ENCODE measurements around the gene OR56A3.
"Not testable (repeated sequence)": the region's sequence is repeated elsewhere in the genome, so short reads cannot be mapped to it uniquely, and the experiment has no call there.

OR56A3 gene

DNA sequence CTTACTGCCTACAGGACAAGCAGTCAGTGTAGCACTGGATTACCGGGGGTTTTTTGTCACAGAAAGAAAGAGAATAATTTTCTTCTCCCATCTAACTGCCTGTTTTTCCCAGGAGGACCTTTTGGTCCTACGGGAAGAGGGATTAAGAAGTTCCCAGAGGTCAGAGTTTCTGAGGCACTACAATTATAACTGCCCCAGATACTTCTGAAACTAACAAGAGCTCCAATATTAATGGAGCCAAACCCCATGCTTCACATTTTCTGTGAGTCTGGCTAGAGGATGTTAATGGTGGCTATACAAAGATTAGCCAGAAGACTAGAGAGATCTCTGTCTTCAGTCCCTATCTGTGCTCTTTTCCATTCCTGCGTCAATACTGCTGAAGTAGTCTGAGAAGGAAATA, at the start of gene OR56A3:
Gene OR56A3, plus strand, starts transcription at position 301 of the 400 bp plus-strand sequence. CDS start 5,096 bp downstream, outside the sequence.
- no peak for DNase-seq

- no peak for DNase-seq
These were observed 49.1 kb upstream of the OR56A3 start, which contains the start of gene OR52E5 for GRCh38 chr11:5892908-5893307. Gene OR52E5, plus strand, starts transcription at chr11:5893208. Its CDS starts 7,569 bp downstream, at chr11:5900777.

- DNase-seq: no peak
These were observed 42.5 kb upstream of the OR56A3 start for GRCh38 chr11:5899534-5899933.

GRCh38 chr11:5910540-5910939, 31.5 kb upstream of the OR56A3 start:
- no peak for DNase-seq

DNA sequence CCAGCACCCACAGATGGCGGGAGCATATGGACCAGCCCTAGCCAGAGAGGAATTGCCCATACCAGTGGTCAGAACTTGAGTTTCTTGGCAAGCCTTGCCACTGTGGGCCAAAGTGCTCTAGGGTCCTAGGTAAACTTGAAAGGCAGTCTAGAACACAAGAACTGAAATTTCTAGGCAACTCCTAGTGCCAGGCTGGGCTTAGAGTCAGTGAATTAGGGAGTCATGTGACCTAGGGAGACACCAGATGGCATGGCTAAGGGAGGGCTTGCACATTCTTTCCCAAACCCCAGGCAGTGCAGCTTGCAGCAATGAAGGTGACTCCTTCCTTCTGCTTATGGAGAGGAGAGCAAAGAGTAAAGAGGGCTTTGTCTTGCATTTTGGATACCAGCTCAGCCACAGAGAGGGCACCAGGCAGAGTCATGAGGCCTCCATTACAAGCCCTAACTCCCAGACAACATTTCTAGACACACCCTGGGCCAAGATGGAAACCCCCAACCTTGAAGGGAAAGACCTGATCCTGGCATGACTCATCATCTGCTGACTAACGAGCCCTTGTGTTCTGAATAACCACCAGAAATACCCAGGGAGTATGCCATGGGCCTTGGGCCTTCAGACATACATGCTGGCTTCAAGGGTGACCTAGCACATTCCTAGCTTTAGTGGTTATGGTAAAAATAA, 19.2 kb upstream of the OR56A3 start:
- no peak for DNase-seq

DNA sequence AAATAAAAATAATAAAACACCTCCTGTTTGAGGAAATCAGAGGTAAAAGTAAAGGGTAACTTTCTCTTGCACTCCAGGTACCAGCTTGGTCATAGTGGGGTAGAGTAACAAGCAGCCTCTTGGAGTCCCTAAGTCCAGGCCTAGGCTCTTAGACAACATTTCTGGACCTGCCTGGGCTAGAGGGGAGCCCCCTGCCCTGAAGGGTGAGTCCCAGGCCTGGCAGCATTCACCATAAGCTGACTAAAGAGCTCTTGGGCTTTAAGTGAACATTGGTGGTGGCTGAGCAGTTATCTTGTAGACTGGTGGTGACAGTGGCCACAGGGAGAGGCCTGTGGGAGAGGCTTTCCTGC, 18.6 kb upstream of the OR56A3 start:
- DNase-seq: no peak

- no peak for DNase-seq
These were observed 18.3 kb upstream of the OR56A3 start for GRCh38 chr11:5923794-5924193.

DNA sequence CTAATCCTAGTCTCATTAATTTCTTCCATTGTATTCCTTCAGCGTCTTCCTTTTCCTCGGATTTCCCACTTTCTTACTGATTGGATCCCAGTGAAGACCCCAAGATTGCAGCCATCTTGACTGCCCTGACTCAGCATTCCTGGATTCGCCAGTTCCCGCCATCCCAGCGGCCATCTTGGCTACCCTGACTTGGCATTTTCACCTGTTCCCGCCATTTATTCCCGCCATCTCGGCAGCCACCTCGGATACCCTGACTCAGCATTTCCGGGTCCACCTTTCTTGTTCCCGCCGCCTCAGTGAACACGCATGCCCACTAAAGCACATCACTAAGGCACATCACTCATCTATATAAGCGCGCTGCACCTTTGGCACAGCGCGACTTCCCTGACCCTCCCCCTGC, 13.8 kb upstream of the OR56A3 start:
- DNase-seq: no peak

- no peak for DNase-seq
These were observed 13.2 kb upstream of the OR56A3 start for GRCh38 chr11:5928811-5929210.

DNA sequence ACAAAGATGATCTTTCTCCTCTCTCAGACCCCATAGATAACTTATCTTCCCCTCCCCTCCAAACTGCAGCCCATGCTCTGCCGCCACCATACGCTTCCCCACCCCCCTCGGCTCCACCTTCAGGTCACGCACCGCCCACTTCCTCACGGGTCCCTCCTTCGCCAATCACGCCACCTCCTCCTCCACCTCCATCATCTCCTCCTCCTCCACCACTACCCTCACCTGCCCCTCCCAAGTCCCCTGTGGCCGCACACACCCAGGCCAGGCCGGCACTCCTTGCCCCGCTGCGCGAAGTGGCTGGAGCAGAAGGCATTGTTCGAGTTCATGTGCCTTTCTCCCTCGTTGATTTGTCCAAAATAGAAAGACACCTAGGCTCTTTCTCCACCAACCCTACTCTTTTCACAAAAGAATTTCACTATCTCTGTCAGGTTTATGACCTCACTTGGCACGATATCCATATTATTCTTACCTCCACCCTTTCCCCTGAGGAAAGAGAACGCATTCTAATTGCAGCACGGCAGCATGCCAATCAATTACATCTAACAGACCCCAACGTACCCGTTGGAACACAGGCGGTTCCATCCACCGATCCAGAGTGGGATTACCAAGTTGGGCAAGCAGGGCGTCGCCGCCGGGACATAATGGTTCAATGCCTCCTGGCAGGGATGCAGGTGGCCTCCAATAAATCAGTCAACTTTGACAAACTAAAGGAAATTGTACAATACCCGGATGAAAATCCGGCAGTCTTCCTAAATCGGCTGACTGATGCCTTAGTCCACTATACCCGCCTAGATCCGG, 12.3 kb upstream of the OR56A3 start:
- DNase-seq: no peak

DNA sequence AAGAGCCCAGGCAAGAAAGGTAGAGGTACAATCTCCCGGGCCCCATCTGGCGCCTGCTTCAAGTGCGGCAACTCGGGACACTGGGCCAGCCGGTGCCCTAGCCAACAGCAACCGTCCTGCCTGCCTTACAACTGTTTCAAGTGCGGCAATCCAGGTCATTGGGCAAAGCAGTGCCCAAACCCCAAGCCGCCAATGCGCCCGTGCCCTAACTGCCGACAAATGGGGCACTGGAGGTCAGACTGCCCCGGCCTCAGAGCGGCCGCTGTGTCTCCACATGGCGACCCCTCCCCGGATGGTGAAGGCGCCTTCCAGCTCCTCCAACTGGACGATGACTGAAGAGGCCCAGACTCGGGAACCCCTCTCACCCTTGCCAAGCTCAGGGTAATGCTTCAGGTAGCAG, 11.4 kb upstream of the OR56A3 start:
- DNase-seq: no peak

DNA sequence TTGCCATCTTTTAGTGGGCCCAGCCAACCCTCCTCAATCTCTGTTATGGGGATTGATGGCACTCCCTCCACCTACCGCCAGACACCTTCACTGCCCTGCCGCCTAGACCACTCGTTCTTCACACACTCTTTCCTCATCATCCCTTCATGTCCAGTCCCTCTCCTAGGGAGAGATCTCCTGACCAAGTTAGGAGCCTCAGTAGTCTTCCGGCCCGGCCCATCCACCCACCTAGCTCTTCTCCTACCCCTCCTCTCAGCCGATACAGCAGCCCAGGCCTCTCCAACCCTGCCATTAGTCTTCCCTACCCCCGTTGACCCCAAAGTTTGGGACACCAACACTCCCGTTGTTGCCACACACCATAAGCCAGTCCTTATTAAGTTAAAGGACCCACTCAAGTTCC, 11.0 kb upstream of the OR56A3 start:
- no peak for DNase-seq

DNA sequence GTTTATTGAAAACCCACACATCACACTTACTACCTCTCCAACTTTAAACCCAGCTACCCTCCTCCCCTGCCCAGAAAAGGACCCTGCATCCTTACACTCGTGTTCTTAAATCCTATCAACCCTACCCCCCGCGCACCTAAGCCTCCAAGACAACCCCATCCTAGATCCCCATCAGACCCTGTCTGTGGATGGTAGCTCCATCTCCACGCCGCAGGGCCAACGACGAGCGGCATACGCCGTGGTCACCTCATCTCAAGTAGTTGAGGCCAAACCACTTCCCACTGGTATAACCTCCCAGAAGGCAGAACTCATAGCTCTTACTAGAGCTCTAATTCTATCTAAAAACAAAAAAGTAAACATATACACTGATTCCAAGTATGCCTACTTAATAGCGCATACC, 9.4 kb upstream of the OR56A3 start:
- no peak for DNase-seq

DNA sequence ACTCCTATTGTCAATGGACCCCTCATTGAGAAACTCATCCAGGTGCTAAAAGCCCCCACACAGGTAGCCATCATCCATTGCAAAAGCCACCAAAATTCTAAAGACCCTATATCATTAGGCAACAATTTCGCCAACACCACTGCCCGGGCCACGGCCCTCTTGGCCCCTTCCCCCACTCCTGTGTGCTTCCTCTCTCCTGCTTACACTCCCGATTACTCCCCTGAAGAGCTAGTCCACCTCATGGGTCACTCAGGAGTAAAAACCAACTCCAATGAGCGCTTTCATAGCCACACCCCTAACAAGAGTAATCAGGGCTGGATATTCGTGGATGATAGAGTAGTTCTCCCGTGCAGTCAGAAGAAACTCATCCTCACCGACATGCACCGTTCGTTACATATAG, 8.9 kb upstream of the OR56A3 start:
- DNase-seq: no peak

DNA sequence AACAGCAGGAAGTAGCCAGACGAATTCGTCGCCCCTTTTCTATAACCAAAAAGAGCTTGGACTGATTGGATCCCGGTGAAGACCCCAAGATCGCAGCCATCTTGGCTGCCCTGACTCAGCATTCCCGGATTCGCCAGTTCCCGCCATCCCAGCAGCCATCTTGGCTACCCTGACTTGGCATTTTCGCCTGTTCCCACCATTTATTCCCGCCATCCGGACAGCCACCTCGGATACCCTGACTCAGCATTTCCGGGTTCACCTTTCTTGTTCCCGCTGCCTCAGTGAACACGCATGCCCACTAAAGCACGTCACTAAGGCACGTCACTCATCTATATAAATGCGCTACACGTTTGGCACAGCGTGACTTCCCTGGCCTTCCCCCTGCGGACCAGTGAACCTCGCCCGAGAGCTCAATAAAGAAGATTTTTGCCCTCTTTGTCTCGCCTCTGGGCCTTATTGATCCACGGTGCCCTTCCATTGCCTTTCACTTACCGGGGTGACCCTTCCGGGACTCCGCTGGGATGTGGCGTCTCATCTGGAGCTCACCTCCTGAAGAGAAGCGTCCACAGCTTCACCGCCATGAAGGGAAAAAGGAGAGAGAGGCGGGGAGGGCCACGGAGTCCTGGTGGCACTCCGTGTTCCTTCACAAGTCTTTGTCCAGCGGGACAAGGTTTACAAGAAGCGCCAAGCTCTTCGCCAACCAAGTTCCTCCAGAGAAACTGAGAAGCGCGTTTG, 4.0 kb upstream of the OR56A3 start:
- DNase-seq: no peak

- no peak for DNase-seq
These were observed 3.5 kb upstream of the OR56A3 start for GRCh38 chr11:5938603-5938965.

GRCh38 chr11:5940748-5941147, 1.3 kb upstream of the OR56A3 start:
- DNase-seq: no peak

GRCh38 chr11:5955586-5955985, 13.5 kb downstream of the OR56A3 start:
- DNase-seq: no peak

- DNase-seq: not testable (repeated sequence)
These were observed 18.8 kb downstream of the OR56A3 start for GRCh38 chr11:5960704-5961320.

- DNase-seq: no peak
These were observed 24.9 kb downstream of the OR56A3 start for GRCh38 chr11:5966958-5967357.

- DNase-seq: no peak
These were observed 25.7 kb downstream of the OR56A3 start for GRCh38 chr11:5967708-5968107.

- DNase-seq: no peak
These were observed 26.3 kb downstream of the OR56A3 start, which contains the start of gene OR56A5 for GRCh38 chr11:5968394-5968793. Gene OR56A5, minus strand, starts transcription at chr11:5968494. Its CDS starts 0 bp downstream, at chr11:5968494.

- DNase-seq: no peak
These were observed 31.5 kb downstream of the OR56A3 start for GRCh38 chr11:5973530-5973929.
